IPS-NIHi11 (cell line): ENCODE results near the gene FIGLA.

ENCODE experiments used
- DNase-seq: peaks from one replicate; pipeline ENCODE4 v3.0.0; 2012; ENCODE audit warnings: mixed read lengths, low spot score

The FIGLA gene

GRCh38 chr2:70775141-70775540 is 15.3 kb downstream of the FIGLA start:
- DNase-seq = no peak

GRCh38 chr2:70772486-70773155 is 17.8 kb downstream of the FIGLA start:
- DNase-seq = no peak

- no peak for DNase-seq
Measured at GRCh38 chr2:70771446-70771845, 19.0 kb downstream of the FIGLA start.

GRCh38 chr2:70769450-70769849 is 21.0 kb downstream of the FIGLA start:
- DNase-seq = no peak

- no peak for DNase-seq
Measured at GRCh38 chr2:70768590-70769085, 21.8 kb downstream of the FIGLA start.

- peak; percentile 90 for DNase-seq
Measured at GRCh38 chr2:70767699-70768589, 22.5 kb downstream of the FIGLA start, which contains the start of gene ADD2. Gene ADD2, minus strand, starts transcription at chr2:70768200. Its CDS starts 61,792 bp downstream, at chr2:70706408.

- peak; percentile 77 for DNase-seq
Measured at GRCh38 chr2:70767079-70767698, 23.3 kb downstream of the FIGLA start.

GRCh38 chr2:70766357-70767078 is 23.9 kb downstream of the FIGLA start:
- no peak for DNase-seq

- DNase-seq = no peak
Measured at GRCh38 chr2:70765507-70765906, 24.9 kb downstream of the FIGLA start.

- DNase-seq = no peak
Measured at GRCh38 chr2:70759446-70759845, 31.0 kb downstream of the FIGLA start.

GRCh38 chr2:70757966-70758365 is 32.5 kb downstream of the FIGLA start:
- no peak for DNase-seq

- no peak for DNase-seq
Measured at GRCh38 chr2:70757360-70757759, 33.1 kb downstream of the FIGLA start.

- no peak for DNase-seq
Measured at GRCh38 chr2:70756128-70756527, 34.3 kb downstream of the FIGLA start.

GRCh38 chr2:70753902-70754301 is 36.5 kb downstream of the FIGLA start:
- DNase-seq = no peak

- no peak for DNase-seq
Measured at GRCh38 chr2:70753031-70753430, 37.4 kb downstream of the FIGLA start.

- DNase-seq = no peak
Measured at GRCh38 chr2:70752396-70752795, 38.0 kb downstream of the FIGLA start.

- DNase-seq = no peak
Measured at GRCh38 chr2:70751881-70752280, 38.6 kb downstream of the FIGLA start.

- no peak for DNase-seq
Measured at GRCh38 chr2:70750320-70750719, 40.1 kb downstream of the FIGLA start.

GRCh38 chr2:70748002-70748784 is 42.2 kb downstream of the FIGLA start:
- no peak for DNase-seq

- DNase-seq = no peak
Measured at GRCh38 chr2:70747284-70747683, 43.2 kb downstream of the FIGLA start.
